GM21360 (cell line): ENCODE measurements around the gene KLHL22.
A peak's percentile ranks its signal among the peaks of the same experiment; 100 is the strongest.
"Not testable (repeated sequence)": the region's sequence is repeated elsewhere in the genome, so short reads cannot be mapped to it uniquely, and the experiment has no call there.

Source experiments
- ATAC-seq: cut with Tn5 transposase; IDR thresholded peaks from one replicate; pipeline ENCODE4 v1.9.1; 2021; ENCODE audit warnings: mild to moderate bottlenecking, moderate library complexity; ENCODE audit not compliant: unreplicated experiment

Gene KLHL22

GRCh38 chr22:20471126-20471833, 24.3 kb downstream of the KLHL22 start:
- ATAC-seq = no peak

GRCh38 chr22:20470525-20470924, 25.1 kb downstream of the KLHL22 start:
- ATAC-seq = not testable (repeated sequence)

GRCh38 chr22:20469110-20469868, 26.3 kb downstream of the KLHL22 start:
- no peak for ATAC-seq

GRCh38 chr22:20466659-20467379, 28.8 kb downstream of the KLHL22 start:
- no peak for ATAC-seq

GRCh38 chr22:20465759-20466077, 29.9 kb downstream of the KLHL22 start:
- ATAC-seq = no peak

GRCh38 chr22:20464912-20465758, 30.5 kb downstream of the KLHL22 start:
- ATAC-seq = no peak

GRCh38 chr22:20464096-20464614, 31.4 kb downstream of the KLHL22 start:
- ATAC-seq = no peak

GRCh38 chr22:20463324-20464095, 32.1 kb downstream of the KLHL22 start:
- no peak for ATAC-seq

GRCh38 chr22:20459862-20460261, 35.7 kb downstream of the KLHL22 start:
- ATAC-seq = no peak

GRCh38 chr22:20459152-20459542, 36.4 kb downstream of the KLHL22 start:
- ATAC-seq = no peak

- no peak for ATAC-seq
These were observed 37.0 kb downstream of the KLHL22 start for GRCh38 chr22:20458530-20459151.

- ATAC-seq = no peak
These were observed 37.9 kb downstream of the KLHL22 start for GRCh38 chr22:20457506-20458240.

- no peak for ATAC-seq
These were observed 38.9 kb downstream of the KLHL22 start for GRCh38 chr22:20456722-20457076.

- ATAC-seq = peak; percentile 60
These were observed 39.4 kb downstream of the KLHL22 start for GRCh38 chr22:20456064-20456721.

GRCh38 chr22:20455709-20456063, 39.9 kb downstream of the KLHL22 start:
- ATAC-seq = no peak

GRCh38 chr22:20453222-20453621, 42.4 kb downstream of the KLHL22 start:
- no peak for ATAC-seq

- ATAC-seq = no peak
These were observed 43.7 kb downstream of the KLHL22 start for GRCh38 chr22:20451920-20452319.

GRCh38 chr22:20451129-20451778, 44.3 kb downstream of the KLHL22 start:
- ATAC-seq = not testable (repeated sequence)
